Measurements from ENCODE around the gene CARM1.

DNA sequence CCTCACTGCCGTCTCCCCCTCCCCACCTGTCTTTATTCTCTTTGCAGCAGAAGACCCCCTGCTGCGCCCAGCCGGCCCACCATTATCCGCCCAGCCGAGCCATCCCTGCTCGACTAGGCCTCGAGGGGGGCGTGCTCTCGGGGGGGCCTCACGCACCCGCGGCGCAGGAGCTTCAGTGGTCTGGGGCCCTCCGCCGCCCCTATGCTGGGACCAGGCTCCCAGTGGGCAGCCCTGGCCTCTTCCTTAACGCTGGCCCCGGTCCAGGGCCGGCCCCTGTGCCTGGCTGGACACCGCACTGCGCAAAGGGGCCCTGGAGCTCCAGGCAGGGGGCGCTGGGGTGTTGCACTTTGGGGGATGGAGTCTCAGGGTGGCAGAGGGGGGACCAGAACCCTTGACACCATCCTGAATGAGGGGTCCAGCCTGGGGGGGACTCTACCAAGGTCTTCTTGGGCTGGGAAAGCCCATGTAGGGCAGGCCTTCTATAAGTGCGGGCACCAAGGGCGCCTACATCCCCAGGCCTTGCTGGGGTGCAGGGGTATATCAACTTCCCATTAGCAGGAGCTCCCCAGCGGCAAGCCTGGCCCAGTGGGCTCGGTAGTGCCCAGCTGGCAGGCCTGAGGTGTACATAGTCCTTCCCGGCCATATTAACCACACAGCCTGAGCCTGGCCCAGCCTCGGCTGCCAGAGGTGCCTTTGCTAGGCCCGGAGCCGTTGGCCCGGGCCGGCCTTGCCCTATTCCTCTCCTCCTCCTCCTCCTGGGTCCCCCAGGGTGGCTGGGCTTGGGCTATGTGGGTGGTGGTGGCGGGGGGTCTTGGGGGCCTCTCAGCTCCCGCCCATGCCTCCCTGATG is 40.2 kb upstream of the CARM1 start:
- TF ChIP-seq, protein P1, sequence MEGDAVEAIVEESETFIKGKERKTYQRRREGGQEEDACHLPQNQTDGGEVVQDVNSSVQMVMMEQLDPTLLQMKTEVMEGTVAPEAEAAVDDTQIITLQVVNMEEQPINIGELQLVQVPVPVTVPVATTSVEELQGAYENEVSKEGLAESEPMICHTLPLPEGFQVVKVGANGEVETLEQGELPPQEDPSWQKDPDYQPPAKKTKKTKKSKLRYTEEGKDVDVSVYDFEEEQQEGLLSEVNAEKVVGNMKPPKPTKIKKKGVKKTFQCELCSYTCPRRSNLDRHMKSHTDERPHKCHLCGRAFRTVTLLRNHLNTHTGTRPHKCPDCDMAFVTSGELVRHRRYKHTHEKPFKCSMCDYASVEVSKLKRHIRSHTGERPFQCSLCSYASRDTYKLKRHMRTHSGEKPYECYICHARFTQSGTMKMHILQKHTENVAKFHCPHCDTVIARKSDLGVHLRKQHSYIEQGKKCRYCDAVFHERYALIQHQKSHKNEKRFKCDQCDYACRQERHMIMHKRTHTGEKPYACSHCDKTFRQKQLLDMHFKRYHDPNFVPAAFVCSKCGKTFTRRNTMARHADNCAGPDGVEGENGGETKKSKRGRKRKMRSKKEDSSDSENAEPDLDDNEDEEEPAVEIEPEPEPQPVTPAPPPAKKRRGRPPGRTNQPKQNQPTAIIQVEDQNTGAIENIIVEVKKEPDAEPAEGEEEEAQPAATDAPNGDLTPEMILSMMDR (IDR thresholded peaks at IDR 0.05; ENCODE audit: insufficient read depth, low read length, poor library complexity, severe bottlenecking): no peak
- no peak for TF ChIP-seq EZH2phosphoT487 (conservative IDR thresholded peaks at IDR 0.05; ENCODE audit: low read length)

All from SU-DHL-6 (cell line).